DMS 273 treated with DMSO at 0.1 percent for 48 hours (cell line): ENCODE data around the gene HES2.
"Not testable (repeated sequence)": the region's sequence is repeated elsewhere in the genome, so short reads cannot be mapped to it uniquely, and the experiment has no call there.

ENCODE experiments used
- DNase-seq: peaks from one replicate; lab custom pipeline; 2025; lab: John Stamatoyannopoulos, UW

HES2 gene

GRCh38 chr1:6416906-6417305, 2.8 kb downstream of the HES2 start:
- DNase-seq, result no peak

- no peak for DNase-seq
These were observed 3.4 kb downstream of the HES2 start for GRCh38 chr1:6416295-6416656.

GRCh38 chr1:6414881-6415626, 4.7 kb downstream of the HES2 start:
- DNase-seq, result no peak

GRCh38 chr1:6414443-6414844, 5.3 kb downstream of the HES2 start:
- DNase-seq, result no peak

GRCh38 chr1:6412896-6413295, 6.8 kb downstream of the HES2 start:
- DNase-seq, result no peak

- no peak for DNase-seq
These were observed 9.3 kb downstream of the HES2 start for GRCh38 chr1:6410248-6410893.

GRCh38 chr1:6409733-6410132, 10.0 kb downstream of the HES2 start:
- no peak for DNase-seq

GRCh38 chr1:6409053-6409452, 10.7 kb downstream of the HES2 start:
- DNase-seq, result no peak

- no peak for DNase-seq
These were observed 11.7 kb downstream of the HES2 start for GRCh38 chr1:6408023-6408422.

GRCh38 chr1:6401673-6402072, 18.0 kb downstream of the HES2 start:
- DNase-seq, result no peak

GRCh38 chr1:6399294-6399693, 20.4 kb downstream of the HES2 start:
- DNase-seq, result no peak

GRCh38 chr1:6397844-6398441, 21.8 kb downstream of the HES2 start:
- no peak for DNase-seq

GRCh38 chr1:6396998-6397397, 22.7 kb downstream of the HES2 start:
- no peak for DNase-seq

- DNase-seq, result not testable (repeated sequence)
These were observed 23.9 kb downstream of the HES2 start for GRCh38 chr1:6395781-6396244.

GRCh38 chr1:6395130-6395529, 24.6 kb downstream of the HES2 start:
- DNase-seq, result not testable (repeated sequence)

- DNase-seq, result peak; percentile 81
These were observed 26.1 kb downstream of the HES2 start, which contains the start of gene ACOT7 for GRCh38 chr1:6393400-6394187. ACOT7 (minus strand) TSS chr1:6393767; CDS start chr1:6393399, 368 bp downstream.

- DNase-seq, result no peak
These were observed 26.8 kb downstream of the HES2 start for GRCh38 chr1:6392809-6393399.

GRCh38 chr1:6391951-6392808, 27.5 kb downstream of the HES2 start:
- DNase-seq, result no peak

GRCh38 chr1:6389971-6390370, 29.7 kb downstream of the HES2 start:
- no peak for DNase-seq

GRCh38 chr1:6386371-6386949, 33.3 kb downstream of the HES2 start:
- no peak for DNase-seq
